HG02798 (cell line): ENCODE data around the gene PCDH17.

Experiments
- ATAC-seq: cut with Tn5 transposase; IDR thresholded peaks from one replicate; pipeline ENCODE4 v1.9.1; 2021; ENCODE audit warnings: mild to moderate bottlenecking; ENCODE audit not compliant: unreplicated experiment, poor library complexity

PCDH17 gene

DNA sequence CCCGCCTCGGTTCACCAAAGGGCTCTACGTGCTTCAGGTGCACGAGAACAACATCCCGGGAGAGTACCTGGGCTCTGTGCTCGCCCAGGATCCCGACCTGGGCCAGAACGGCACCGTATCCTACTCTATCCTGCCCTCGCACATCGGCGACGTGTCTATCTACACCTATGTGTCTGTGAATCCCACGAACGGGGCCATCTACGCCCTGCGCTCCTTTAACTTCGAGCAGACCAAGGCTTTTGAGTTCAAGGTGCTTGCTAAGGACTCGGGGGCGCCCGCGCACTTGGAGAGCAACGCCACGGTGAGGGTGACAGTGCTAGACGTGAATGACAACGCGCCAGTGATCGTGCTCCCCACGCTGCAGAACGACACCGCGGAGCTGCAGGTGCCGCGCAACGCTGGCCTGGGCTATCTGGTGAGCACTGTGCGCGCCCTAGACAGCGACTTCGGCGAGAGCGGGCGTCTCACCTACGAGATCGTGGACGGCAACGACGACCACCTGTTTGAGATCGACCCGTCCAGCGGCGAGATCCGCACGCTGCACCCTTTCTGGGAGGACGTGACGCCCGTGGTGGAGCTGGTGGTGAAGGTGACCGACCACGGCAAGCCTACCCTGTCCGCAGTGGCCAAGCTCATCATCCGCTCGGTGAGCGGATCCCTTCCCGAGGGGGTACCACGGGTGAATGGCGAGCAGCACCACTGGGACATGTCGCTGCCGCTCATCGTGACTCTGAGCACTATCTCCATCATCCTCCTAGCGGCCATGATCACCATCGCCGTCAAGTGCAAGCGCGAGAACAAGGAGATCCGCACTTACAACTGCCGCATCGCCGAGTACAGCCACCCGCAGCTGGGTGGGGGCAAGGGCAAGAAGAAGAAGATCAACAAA is 2.6 kb downstream of the PCDH17 start:
- ATAC-seq = no peak

GRCh38 chr13:57634839-57635165 is 3.3 kb downstream of the PCDH17 start:
- ATAC-seq = no peak

GRCh38 chr13:57635541-57636085 is 4.1 kb downstream of the PCDH17 start:
- ATAC-seq = no peak

GRCh38 chr13:57636816-57637215 is 5.3 kb downstream of the PCDH17 start:
- ATAC-seq = no peak

- no peak for ATAC-seq
These were observed 6.0 kb downstream of the PCDH17 start for GRCh38 chr13:57637515-57637914.

DNA sequence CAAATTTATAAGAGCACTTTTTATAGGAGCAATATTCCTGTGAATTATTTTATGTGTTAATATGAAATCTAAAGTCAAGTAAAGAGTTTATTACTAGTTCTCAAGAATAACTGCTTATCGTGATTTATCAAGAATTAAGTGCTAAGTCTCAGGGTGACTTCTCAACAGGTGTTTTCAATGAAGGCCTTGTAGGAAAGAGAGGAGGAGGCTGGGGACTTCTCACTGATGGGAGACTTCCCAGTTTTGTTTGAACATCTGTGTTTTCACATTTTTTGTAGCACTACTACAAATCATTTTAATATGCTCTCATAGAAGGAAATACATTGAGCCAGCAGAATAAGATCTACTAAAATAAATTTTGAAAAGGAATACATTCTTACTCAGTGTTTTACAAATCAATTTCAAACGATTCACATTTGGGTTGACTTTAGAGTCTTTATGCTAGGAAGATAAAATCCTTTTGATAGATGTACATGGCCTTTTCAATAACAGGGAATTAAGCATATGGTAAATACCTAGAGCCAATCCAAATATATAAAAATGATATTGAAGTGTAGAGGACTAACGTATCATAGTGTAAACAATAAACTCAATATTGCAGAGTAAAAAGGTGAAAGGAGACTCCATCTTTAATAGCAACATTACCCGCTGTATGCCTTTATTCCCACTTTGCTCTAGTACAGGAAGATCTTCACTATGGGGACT is 6.8 kb downstream of the PCDH17 start:
- no peak for ATAC-seq

GRCh38 chr13:57640607-57641006 is 9.1 kb downstream of the PCDH17 start:
- no peak for ATAC-seq

- no peak for ATAC-seq
These were observed 9.5 kb downstream of the PCDH17 start for GRCh38 chr13:57641051-57641450.

DNA sequence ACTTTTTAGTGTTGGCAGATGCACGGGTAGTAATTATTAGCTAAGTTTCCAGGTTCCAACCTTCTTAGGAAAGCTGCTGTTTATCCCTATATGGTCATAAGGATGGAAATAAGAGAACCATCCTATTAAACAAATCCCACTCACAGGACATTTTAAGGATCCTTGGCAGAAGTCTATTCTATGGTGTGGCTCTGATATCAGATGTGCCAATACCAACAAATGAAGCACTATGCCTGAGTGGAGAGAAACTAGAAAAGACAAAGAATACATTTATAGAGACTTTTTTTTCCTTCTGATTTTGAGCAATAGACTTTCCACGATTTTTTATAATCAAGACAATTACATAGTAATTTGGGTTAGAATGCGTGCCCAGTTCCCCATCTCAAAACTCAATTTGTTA is 12.6 kb downstream of the PCDH17 start:
- no peak for ATAC-seq

GRCh38 chr13:57653229-57653989 is 21.9 kb downstream of the PCDH17 start:
- ATAC-seq = no peak

GRCh38 chr13:57665481-57665880 is 33.9 kb downstream of the PCDH17 start:
- no peak for ATAC-seq

DNA sequence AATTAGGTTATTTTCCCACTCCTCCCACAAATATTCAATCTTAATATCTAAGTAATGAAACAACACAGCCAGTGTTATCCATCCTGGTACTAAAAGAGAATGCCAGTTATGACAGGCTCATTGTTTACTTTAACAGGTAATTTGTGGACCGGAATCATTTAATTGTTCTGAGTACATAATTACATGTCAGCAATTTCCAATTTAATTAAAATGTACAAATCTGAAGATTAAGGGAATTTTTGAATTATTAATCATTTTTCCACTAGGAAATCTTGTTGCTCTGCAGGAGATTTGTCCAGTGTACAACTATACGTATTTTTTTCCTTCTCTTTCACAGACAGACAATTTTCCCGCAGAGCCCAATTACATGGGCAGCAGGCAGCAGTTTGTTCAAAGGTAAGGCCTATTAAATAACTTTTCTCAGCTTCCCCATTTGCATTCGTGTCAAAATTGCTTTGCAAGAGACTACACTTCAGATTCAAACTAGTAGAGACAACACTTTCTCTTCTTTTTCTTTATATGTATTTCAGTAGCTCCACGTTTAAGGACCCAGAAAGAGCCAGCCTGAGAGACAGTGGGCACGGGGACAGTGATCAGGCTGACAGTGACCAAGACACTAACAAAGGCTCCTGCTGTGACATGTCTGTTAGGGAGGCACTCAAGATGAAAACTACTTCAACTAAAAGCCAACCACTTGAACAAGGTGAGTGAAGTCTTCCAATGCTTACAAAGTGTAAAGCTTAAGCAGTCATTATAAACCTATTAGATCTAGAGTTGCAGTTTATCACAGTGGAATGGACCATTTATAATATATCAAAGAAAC is 34.8 kb downstream of the PCDH17 start:
- no peak for ATAC-seq

- no peak for ATAC-seq
These were observed 40.6 kb downstream of the PCDH17 start for GRCh38 chr13:57672168-57672567.

GRCh38 chr13:57673197-57673596 is 41.7 kb downstream of the PCDH17 start:
- ATAC-seq = no peak

DNA sequence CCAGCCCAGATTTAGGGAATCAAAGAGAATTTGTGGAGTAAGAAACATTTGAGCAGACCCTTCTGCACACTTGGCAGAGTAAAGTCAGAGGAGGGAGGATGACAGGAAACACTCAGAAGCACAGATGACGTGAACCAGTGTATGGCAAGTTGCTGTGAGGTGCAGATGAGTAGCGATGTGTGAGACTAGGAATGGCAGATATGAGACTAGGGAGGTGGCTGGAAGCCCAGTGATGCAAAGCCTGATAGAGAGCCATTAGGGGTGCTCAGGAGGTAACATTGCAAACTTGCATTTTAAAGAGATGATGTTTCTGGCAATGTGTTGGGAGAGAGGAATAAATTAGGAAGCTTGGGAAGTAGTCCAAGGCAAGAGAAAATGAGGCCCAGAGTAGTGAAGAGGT is 44.0 kb downstream of the PCDH17 start:
- ATAC-seq = no peak

GRCh38 chr13:57680609-57681008 is 49.1 kb downstream of the PCDH17 start:
- ATAC-seq = no peak

GRCh38 chr13:57682128-57682716 is 50.7 kb downstream of the PCDH17 start:
- no peak for ATAC-seq

- no peak for ATAC-seq
These were observed 67.3 kb downstream of the PCDH17 start for GRCh38 chr13:57698851-57699250.

DNA sequence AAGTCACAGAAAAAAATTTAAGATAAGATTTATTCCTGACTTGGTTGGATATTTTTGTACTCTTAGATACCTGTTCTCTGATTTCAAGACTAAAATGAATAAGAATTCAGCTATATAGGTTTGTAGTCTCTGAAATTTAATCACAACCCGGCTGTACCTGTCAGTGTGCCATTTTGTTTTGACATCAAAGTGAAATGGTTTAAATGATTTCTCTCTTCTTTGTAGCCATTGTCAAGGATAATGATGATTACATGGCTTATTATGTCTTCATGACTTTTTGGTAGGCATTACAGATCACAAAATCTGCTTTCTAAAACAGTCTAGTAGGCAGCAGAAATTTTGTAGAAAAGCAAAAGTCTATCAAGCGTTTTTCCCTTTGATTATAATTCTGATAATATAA is 72.5 kb downstream of the PCDH17 start:
- ATAC-seq = no peak

DNA sequence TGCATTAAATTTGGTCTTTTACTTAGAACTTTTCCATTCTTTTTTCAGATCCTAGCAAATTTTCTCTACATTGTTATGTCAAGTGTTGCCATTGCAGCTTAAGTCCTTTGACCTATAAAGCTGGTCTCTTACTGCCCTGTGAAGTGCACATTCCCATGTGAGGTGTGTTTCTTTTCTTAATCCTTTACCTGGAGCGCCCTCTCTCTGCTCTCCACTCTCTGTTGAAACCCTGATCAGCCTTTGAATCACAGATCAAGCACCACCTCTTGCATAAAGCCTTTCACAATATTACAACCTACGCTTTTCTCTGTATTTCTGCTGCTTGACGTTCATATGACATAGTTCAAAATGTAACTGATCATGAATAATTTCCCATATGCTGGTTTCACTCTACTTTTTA is 84.8 kb downstream of the PCDH17 start:
- ATAC-seq = no peak
